PC-9 (cell line): ENCODE measurements around the gene HSPB8. TPM values are rescaled to one million over a fixed set of nuclear protein-coding genes. Genes with fewer than 3 reads are reported as not detected.

Experiments
- BruUV-seq: library from RNA; stranded (reverse); fragments of 400-500 nt; replicated peaks from 2 replicates; lab custom pipeline; 2021; lab: Mats Ljungman, UMichigan
- CTCF ChIA-PET: fragments of 300-600 bp; sonication (Branson Sonifier 250); formaldehyde crosslinking; loops from one replicate; lab custom pipeline; 2022; ENCODE audit warnings: antibody characterized with exemption; lab: Charles Lee
- POLR2A ChIA-PET: fragments of 300-600 bp; sonication (Branson Sonifier 250); formaldehyde crosslinking; loops from one replicate; lab custom pipeline; 2022; ENCODE audit warnings: antibody characterized with exemption; ENCODE audit not compliant: unreplicated experiment; lab: Charles Lee
- DNase-seq, 2 experiments: peaks; one replicate each; pipeline versions ENCODE4 v3.0.0 to v3.0.0-alpha.2; 2015 to 2022; ENCODE audit warnings: mixed read lengths in 1 of 2
- H2AFZ ChIP-seq: fragments of 200-600 bp; sonication (generic); 2 replicates; pipeline ENCODE4 v1.8.1; 2017; ENCODE audit warnings: antibody characterized with exemption
- H3F3A ChIP-seq: fragments of 200-600 bp; sonication (generic); 2 replicates; pipeline ENCODE4 v1.8.1; 2017; ENCODE audit warnings: antibody characterized with exemption, mild to moderate bottlenecking, low read depth; ENCODE audit not compliant: insufficient read depth
- H3K27ac ChIP-seq: fragments of 200-600 bp; sonication (generic); 2 replicates; pipeline ENCODE4 v1.6.1; 2016; ENCODE audit warnings: mixed run types
- H3K27me3 ChIP-seq: fragments of 200-600 bp; sonication (generic); 2 replicates; pipeline ENCODE4 v1.6.1; 2016; ENCODE audit warnings: low read depth, mixed run types; ENCODE audit not compliant: insufficient read depth
- H3K36me3 ChIP-seq: fragments of 200-600 bp; sonication (generic); 2 replicates; pipeline ENCODE4 v1.6.1; 2016; ENCODE audit warnings: low read depth, mixed run types
- H3K4me1 ChIP-seq: fragments of 200-600 bp; sonication (generic); replicated peaks from 2 replicates; pipeline ENCODE4 v1.6.1; 2016; ENCODE audit warnings: mixed run types; ENCODE audit not compliant: insufficient read depth
- H3K4me2 ChIP-seq: fragments of 200-600 bp; sonication (generic); 2 replicates; pipeline ENCODE4 v1.6.1; 2017; ENCODE audit warnings: mixed run types
- H3K4me3 ChIP-seq: fragments of 200-600 bp; sonication (generic); 2 replicates; pipeline ENCODE4 v1.6.1; 2016; ENCODE audit warnings: mixed run types
- H3K79me2 ChIP-seq: fragments of 200-600 bp; sonication (generic); 2 replicates; pipeline ENCODE4 v1.6.1; 2017; ENCODE audit warnings: low read depth, mixed run types
- H3K9me2 ChIP-seq: fragments of 200-600 bp; sonication (generic); 2 replicates; pipeline ENCODE4 v1.8.1; 2017; ENCODE audit warnings: mild to moderate bottlenecking; ENCODE audit not compliant: insufficient read depth
- H3K9me3 ChIP-seq: fragments of 200-600 bp; sonication (generic); 2 replicates; pipeline ENCODE4 v1.8.1; 2016; ENCODE audit warnings: low read depth; ENCODE audit not compliant: insufficient read depth
- H4K20me1 ChIP-seq: fragments of 200-600 bp; sonication (generic); 2 replicates; pipeline ENCODE4 v1.8.1; 2017; ENCODE audit not compliant: insufficient read depth
- CTCF ChIP-seq: fragments of 200-600 bp; sonication (generic); conservative IDR thresholded peaks from 2 replicates; pipeline ENCODE4 v1.6.1; 2017; ENCODE audit warnings: mixed run types, antibody characterized with exemption, mild to moderate bottlenecking, moderate library complexity
- EZH2 ChIP-seq: fragments of 200-600 bp; sonication (generic); IDR thresholded peaks from 2 replicates; pipeline ENCODE4 v1.8.0; 2017; ENCODE audit warnings: antibody characterized with exemption, low read depth
- intact Hi-C: fragments of 100-400 bp; cut with micrococcal nuclease; formaldehyde crosslinking; loops from one replicate; pipeline ENCODE4 v1.10.0; 2022; ENCODE audit not compliant: unreplicated experiment
- total RNA-seq: library from RNA; stranded (reverse); gene quantifications from 2 replicates; pipeline ENCODE4 v1.2.3, GENCODE V29; 2021

Gene HSPB8
- total RNA-seq, 1 experiment from 2014 or later = 6.0 TPM

- H3K9me2 ChIP-seq = no peaks in the 10 kb centered on the region
- no peak overlapping the region for H3K27ac ChIP-seq
- H3K4me1 ChIP-seq = 0 out of 2 replicates have a peak, but pooled peaks cover 5% of the 10 kb centered on the region
- intact Hi-C loops = loop anchor here (10.0 kb wide), 1 partner anchor 117 kb away; no protein-coding TSS in a partner anchor
- H3K79me2 ChIP-seq = no peaks in the 10 kb centered on the region
- ChIA-PET POLR2A (no interaction called here), CTCF (no interaction called here)
- no peaks in the 10 kb centered on the region for H3F3A ChIP-seq
- no peaks in the 10 kb centered on the region for H4K20me1 ChIP-seq
- no peak overlapping the region for H2AFZ ChIP-seq
- no peak overlapping the region for H3K4me3 ChIP-seq
- H3K9me3 ChIP-seq = no peaks in the 10 kb centered on the region
- H3K4me2 ChIP-seq = no peak overlapping the region
- no peaks in the 10 kb centered on the region for H3K36me3 ChIP-seq
- H3K27me3 ChIP-seq = peaks cover 50% of the 10 kb centered on the region
- TF ChIP-seq CTCF = no peak
- no peak for TF ChIP-seq EZH2
- no peak for DNase-seq
- BruUV-seq = no TSS peak
Observed at GRCh38 chr12:119231774-119232173, 53.0 kb downstream of the HSPB8 start.

GRCh38 chr12:119235197-119235751 lies 56.5 kb downstream of the HSPB8 start:
- POLR2A ChIA-PET = no interaction called here
- Histone ChIP-seq H3K27me3 (peaks cover 68% of the 10 kb centered on the region), H3K9me2 (no peaks in the 10 kb centered on the region)

GRCh38 chr12:119236372-119236771 lies 57.6 kb downstream of the HSPB8 start:
- no peak overlapping the region for H3K27ac ChIP-seq
- no peaks in the 10 kb centered on the region for H4K20me1 ChIP-seq
- BruUV-seq = no TSS peak
- ChIA-PET CTCF (no interaction called here), POLR2A (no interaction called here)
- no peak overlapping the region for H3K4me3 ChIP-seq
- H3K4me2 ChIP-seq = no peak overlapping the region
- H3K36me3 ChIP-seq = no peaks in the 10 kb centered on the region
- H3K79me2 ChIP-seq = no peaks in the 10 kb centered on the region
- TF ChIP-seq EZH2 = no peak
- TF ChIP-seq CTCF = no peak
- no peaks in the 10 kb centered on the region for H3K9me3 ChIP-seq
- no peaks in the 10 kb centered on the region for H3K9me2 ChIP-seq
- H3K4me1 ChIP-seq = no peaks in the 10 kb centered on the region
- intact Hi-C loops = loop anchor here (10.0 kb wide), 1 partner anchor 122 kb away; no protein-coding TSS in a partner anchor
- H2AFZ ChIP-seq = no peak overlapping the region
- DNase-seq = no peak
- H3F3A ChIP-seq = no peaks in the 10 kb centered on the region
- H3K27me3 ChIP-seq = peaks cover 72% of the 10 kb centered on the region

More at GRCh38 chr12:119235197-119235751, 56.5 kb downstream of the HSPB8 start:
- Histone ChIP-seq H3K4me1 (no peaks in the 10 kb centered on the region), H3F3A (no peaks in the 10 kb centered on the region), H3K4me2 (no peak overlapping the region), H4K20me1 (no peaks in the 10 kb centered on the region), H3K27ac (no peak overlapping the region), H3K4me3 (no peak overlapping the region), H3K36me3 (no peaks in the 10 kb centered on the region), H2AFZ (no peak overlapping the region), H3K79me2 (no peaks in the 10 kb centered on the region), H3K9me3 (no peaks in the 10 kb centered on the region)
- CTCF ChIA-PET = interaction anchor here (0.6 kb wide), 1 partner anchor 116 kb away, joined by 9 read pairs; no protein-coding TSS in a partner anchor
- BruUV-seq = no TSS peak
- intact Hi-C loops = loop anchor here (10.0 kb wide), 1 partner anchor 120 kb away; no protein-coding TSS in a partner anchor
- no peak for TF ChIP-seq EZH2
- TF ChIP-seq CTCF = peak; percentile 51; the same call in 1 of the 2 replicates
- no peak for DNase-seq
